Panc1 (cell line): ENCODE results near the gene MPRIP.

Source experiments
- CTCF ChIP-seq: fragments of 450-650 bp; IDR thresholded peaks from 2 replicates; pipeline ENCODE4 v1.5.1; 2017; ENCODE audit warnings: mild to moderate bottlenecking
- POLR2AphosphoS5 ChIP-seq: IDR thresholded peaks from 2 replicates; pipeline ENCODE4 v1.6.1; 2012; ENCODE audit warnings: mild to moderate bottlenecking, low read depth, low read length, moderate library complexity
- REST ChIP-seq, 2 experiments: IDR thresholded peaks; 2 replicates each; pipeline ENCODE4 v1.6.1; 2011 to 2012; ENCODE audit warnings: low read depth in 2 of 2, control low read depth in 1 of 2, low read length in 1 of 2, mild to moderate bottlenecking in 1 of 2, moderate library complexity in 1 of 2; ENCODE audit not compliant: insufficient read depth in 1 of 2
- TCF7L2 ChIP-seq: IDR thresholded peaks from 2 replicates; pipeline ENCODE4 v1.6.1; 2011; ENCODE audit warnings: mild to moderate bottlenecking, low read depth, low read length, inconsistent platforms

GRCh38 chr17:17084941-17085340 lies 42.7 kb downstream of the MPRIP start:
- TF ChIP-seq REST (IDR thresholded peaks at IDR 0.05; ENCODE audit: insufficient read depth in 1 of 2, low read depth in 2 of 2, low read length in 1 of 2) (no peak), CTCF (no peak), TCF7L2 (no peak), POLR2AphosphoS5 (no peak)
